GM12878 (cell line): ENCODE measurements around the gene SLC25A3. TPM values are rescaled to one million over a fixed set of nuclear protein-coding genes. Genes with fewer than 3 reads are reported as not detected.
A peak's percentile ranks its signal among the peaks of the same experiment; 100 is the strongest.

Source experiments
- ATAC-seq: fragments of 200-7000 bp; cut with Tn5 transposase; 3 replicates; pipeline ENCODE4 v1.9.1; 2020; ENCODE audit warnings: mild to moderate bottlenecking, moderate library complexity
- BruUV-seq: library from RNA; stranded (reverse); fragments of 400-500 nt; replicated peaks from 2 replicates; lab custom pipeline; 2021; lab: Mats Ljungman, UMichigan
- CTCF ChIA-PET: fragments of 300-600 bp; sonication (Branson Sonifier 250); formaldehyde crosslinking; extraction: SDS; loops from one replicate; lab custom pipeline; 2021; ENCODE audit warnings: inconsistent platforms; lab: Yijun Ruan, JAX
- POLR2A ChIA-PET: fragments of 350-600 bp; formaldehyde crosslinking; extraction: SDS; loops from one replicate; lab custom pipeline; 2021; ENCODE audit warnings: inconsistent platforms; lab: Charles Lee
- RAD21 ChIA-PET: fragments of 300-600 bp; sonication (Branson Sonifier 250); formaldehyde crosslinking; loops from one replicate; lab custom pipeline; 2023; ENCODE audit warnings: antibody characterized with exemption; ENCODE audit not compliant: unreplicated experiment; lab: Charles Lee
- SMC1A ChIA-PET: fragments of 300-600 bp; sonication (Branson Sonifier 250); formaldehyde crosslinking; loops from one replicate; lab custom pipeline; 2023; ENCODE audit not compliant: unreplicated experiment, uncharacterized antibody; lab: Charles Lee
- DNase-seq: peaks from one replicate; pipeline ENCODE4 v3.0.0-alpha.2; 2011; ENCODE audit warnings: low read depth, low spot score
- FAIRE-seq: peaks from 3 replicates; lab custom pipeline; 2011; peaks lifted over from hg19 to GRCh38; lab: Jason Lieb, UNC
- H2AFZ ChIP-seq: 2 replicates; pipeline ENCODE4 v1.6.0; 2011; ENCODE audit warnings: low read depth, low read length, control low read depth; ENCODE audit not compliant: control insufficient read depth
- H3K27ac ChIP-seq: 2 replicates; pipeline ENCODE4 v1.5.1; 2011; ENCODE audit warnings: control low read depth; ENCODE audit not compliant: control insufficient read depth, insufficient read depth
- H3K27me3 ChIP-seq, 2 experiments: replicated peaks in 1 of 2; 2 replicates each; pipeline versions ENCODE4 v1.6.0 to v1.6.1; 2011; ENCODE audit warnings: low read length in 1 of 2; ENCODE audit not compliant: control insufficient read depth in 2 of 2, insufficient read depth in 2 of 2
- H3K36me3 ChIP-seq, 2 experiments: 2 replicates each; pipeline ENCODE4 v1.5.1; 2011; ENCODE audit warnings: low read length in 1 of 2; ENCODE audit not compliant: control insufficient read depth in 2 of 2, insufficient read depth in 2 of 2
- H3K4me1 ChIP-seq: 2 replicates; pipeline ENCODE4 v1.6.1; 2011; ENCODE audit warnings: mild to moderate bottlenecking, low read length, moderate library complexity, mixed read lengths; ENCODE audit not compliant: control insufficient read depth, insufficient read depth
- H3K4me2 ChIP-seq: 2 replicates; pipeline ENCODE4 v1.6.0; 2011; ENCODE audit warnings: control low read depth; ENCODE audit not compliant: control insufficient read depth, insufficient read depth
- H3K4me3 ChIP-seq: fragments of 200-600 bp; sonication (generic); 2 replicates; pipeline ENCODE4 v1.5.1; 2016
- H3K79me2 ChIP-seq: 2 replicates; pipeline ENCODE4 v1.6.0; 2011; ENCODE audit warnings: low read length; ENCODE audit not compliant: control insufficient read depth, insufficient read depth
- H3K9ac ChIP-seq: 2 replicates; pipeline ENCODE4 v1.8.0; 2011; ENCODE audit warnings: low read length, control low read depth, mixed read lengths; ENCODE audit not compliant: control insufficient read depth, insufficient read depth
- H3K9me3 ChIP-seq: replicated peaks from 3 replicates; pipeline ENCODE4 v1.5.1; 2011; ENCODE audit warnings: mild to moderate bottlenecking, low read length; ENCODE audit not compliant: control insufficient read depth, insufficient read depth
- H4K20me1 ChIP-seq: 2 replicates; pipeline ENCODE4 v1.6.0; 2011; ENCODE audit not compliant: control insufficient read depth, insufficient read depth
- E2F4 ChIP-seq: IDR thresholded peaks from 2 replicates; pipeline ENCODE4 v1.6.1; 2012; ENCODE audit warnings: low read depth, low read length, improper control_type of control experiment
- HCFC1 ChIP-seq: fragments of 150-350 bp; IDR thresholded peaks from 2 replicates; pipeline ENCODE4 v1.6.1; 2014; ENCODE audit warnings: low read length
- HDAC2 ChIP-seq: fragments of 200-600 bp; sonication (generic); IDR thresholded peaks from 2 replicates; pipeline ENCODE4 v1.6.1; 2017
- HDAC6 ChIP-seq: fragments of 200-600 bp; sonication (generic); IDR thresholded peaks from one replicate; pipeline ENCODE4 v1.8.0; 2017; ENCODE audit warnings: antibody characterized with exemption; ENCODE audit not compliant: unreplicated experiment
- IKZF1 ChIP-seq: fragments of 450-650 bp; conservative IDR thresholded peaks from 2 replicates; pipeline ENCODE4 v1.6.1; 2017; ENCODE audit warnings: antibody characterized with exemption, mild to moderate bottlenecking
- IRF3 ChIP-seq: fragments of 450-650 bp; IDR thresholded peaks from 2 replicates; pipeline ENCODE4 v1.6.1; 2014; ENCODE audit warnings: mild to moderate bottlenecking
- IRF5 ChIP-seq: fragments of 450-650 bp; IDR thresholded peaks from 2 replicates; pipeline ENCODE4 v1.6.1; 2017; ENCODE audit warnings: borderline replicate concordance
- MYB ChIP-seq: fragments of 150-350 bp; IDR thresholded peaks from 2 replicates; pipeline ENCODE4 v1.6.1; 2014; ENCODE audit warnings: mild to moderate bottlenecking, low read depth, low read length, borderline replicate concordance
- PAX8 ChIP-seq: fragments of 450-650 bp; IDR thresholded peaks from 2 replicates; pipeline ENCODE4 v1.6.1; 2017; ENCODE audit warnings: mild to moderate bottlenecking, moderate library complexity
- PBX3 ChIP-seq: IDR thresholded peaks from 2 replicates; pipeline ENCODE4 v1.6.1; 2011; ENCODE audit warnings: mild to moderate bottlenecking, low read depth, low read length, moderate library complexity; ENCODE audit not compliant: insufficient replicate concordance
- SIX5 ChIP-seq: IDR thresholded peaks from 2 replicates; pipeline ENCODE4 v1.6.1; 2011; ENCODE audit warnings: mild to moderate bottlenecking, low read depth, low read length, moderate library complexity; ENCODE audit not compliant: severe bottlenecking
- SMARCA5 ChIP-seq: fragments of 450-650 bp; IDR thresholded peaks from 2 replicates; pipeline ENCODE4 v1.6.1; 2017; ENCODE audit warnings: mild to moderate bottlenecking
- YY1 ChIP-seq: IDR thresholded peaks from 2 replicates; pipeline ENCODE4 v1.6.1; 2011; ENCODE audit warnings: low read depth, mild to moderate bottlenecking, low read length
- ZBED1 ChIP-seq: IDR thresholded peaks from 2 replicates; pipeline ENCODE4 v1.6.1; 2016; ENCODE audit warnings: borderline replicate concordance
- WGBS: methylation state at CpG from one replicate; pipeline ENCODE4 v1.1.6; 2016; ENCODE audit warnings: low lambda C conversion rate; ENCODE audit not compliant: insufficient replicate concordance, insufficient coverage; ENCODE audit errors: missing lambda C conversion rate; 5-methylcytosine and 5-hydroxymethylcytosine counted together
- in situ Hi-C: fragments of 300-500 bp; cut with MboI; formaldehyde crosslinking; loops from 9 replicates; pipeline ENCODE4 v1.14.3; 2018; ENCODE audit warnings: mixed read lengths
- intact Hi-C: fragments of 100-400 bp; cut with micrococcal nuclease; formaldehyde crosslinking; loops from one replicate; pipeline ENCODE4 v1.14.2; 2022; ENCODE audit not compliant: unreplicated experiment
- polyA plus RNA-seq, 11 experiments: library from polyadenylated mRNA; depleted of rRNA in 4 of 11; unstranded in 6 of 11; stranded (reverse) in 5 of 11; fragments of >200 nt; fragmentation: Nextera tagmentation in 4 of 11; fragmentation: Illumina TruSeq in 1 of 11; extraction: Ambion mirVana in 4 of 11; extraction: Trizol in 1 of 11; gene quantifications; 1 replicate in 1 of 11; 2 replicates in 10 of 11; pipeline versions ENCODE4 v1.2.1 to v1.2.3, GENCODE V29; 2011 to 2016; ENCODE audit warnings: inconsistent platforms in 2 of 11, missing spikeins in 2 of 11, low read depth in 1 of 11
- total RNA-seq, 4 experiments: library from RNA; depleted of rRNA in 3 of 4; stranded (reverse); fragments of >200 nt in 3 of 4; fragmentation: Illumina TruSeq in 1 of 4; extraction: Trizol in 1 of 4; gene quantifications; 2 replicates each; pipeline versions ENCODE4 v1.2.1 to v1.2.3, GENCODE V29; 2013 to 2021
- TF ChIP-seq, protein P1 (sequence below): IDR thresholded peaks from 2 replicates; pipeline ENCODE4 v1.6.1; 2012; ENCODE audit warnings: low read depth, low read length, improper control_type of control experiment
- TF ChIP-seq, protein P2 (sequence below): fragments of 450-650 bp; formaldehyde crosslinking; IDR thresholded peaks from 2 replicates; pipeline ENCODE4 v1.4.0; 2022; ENCODE audit warnings: mild to moderate bottlenecking, moderate library complexity

SLC25A3 gene
- total and polyA plus RNA-seq, 10 of the 15 experiments (the other 5 are each of a cell fraction or from before 2014, with no cell fraction given), result 314 to 700 (median 589) TPM

- no peak overlapping the region for H3K4me3 ChIP-seq
- H3K4me2 ChIP-seq, result no peak overlapping the region
- H3K27ac ChIP-seq, result no peak overlapping the region
- H3K27me3 ChIP-seq, result no peaks in the 10 kb centered on the region
- no peak overlapping the region for H2AFZ ChIP-seq
- no peaks in the 10 kb centered on the region for H3K36me3 ChIP-seq
- ATAC-seq (peak; percentile 37), DNase-seq (no peak), FAIRE-seq (no peak)
- 4% methylated on average over 1 of the region's 1 CpG for WGBS
- H4K20me1 ChIP-seq, result no peaks in the 10 kb centered on the region
- CTCF ChIA-PET, result no interaction called here
- H3K79me2 ChIP-seq, result no peaks in the 10 kb centered on the region
- H3K9me3 ChIP-seq, result no peaks in the 10 kb centered on the region
- no TSS peak for BruUV-seq
- intact Hi-C loops (no loop called here), in situ Hi-C loops (no loop called here)
- RAD21 ChIA-PET, result no interaction called here
- H3K9ac ChIP-seq, result no peak overlapping the region
- POLR2A ChIA-PET, result interaction anchor here (0.7 to 1.4 kb wide), 2 partner anchors 19 to 888 kb away, joined by 3 to 5 read pairs; no protein-coding TSS in a partner anchor
- no peaks in the 10 kb centered on the region for H3K4me1 ChIP-seq
- SMC1A ChIA-PET, result interaction anchor here (1.0 to 10.1 kb wide), 2 partner anchors 8 to 77 kb away, joined by 3 to 107 read pairs; no protein-coding TSS in a partner anchor
- no peak for TF ChIP-seq MYB
- TF ChIP-seq PAX8, result no peak
- TF ChIP-seq, protein P1, sequence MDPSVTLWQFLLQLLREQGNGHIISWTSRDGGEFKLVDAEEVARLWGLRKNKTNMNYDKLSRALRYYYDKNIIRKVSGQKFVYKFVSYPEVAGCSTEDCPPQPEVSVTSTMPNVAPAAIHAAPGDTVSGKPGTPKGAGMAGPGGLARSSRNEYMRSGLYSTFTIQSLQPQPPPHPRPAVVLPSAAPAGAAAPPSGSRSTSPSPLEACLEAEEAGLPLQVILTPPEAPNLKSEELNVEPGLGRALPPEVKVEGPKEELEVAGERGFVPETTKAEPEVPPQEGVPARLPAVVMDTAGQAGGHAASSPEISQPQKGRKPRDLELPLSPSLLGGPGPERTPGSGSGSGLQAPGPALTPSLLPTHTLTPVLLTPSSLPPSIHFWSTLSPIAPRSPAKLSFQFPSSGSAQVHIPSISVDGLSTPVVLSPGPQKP, result no peak
- TF ChIP-seq PBX3, result no peak
- TF ChIP-seq SMARCA5, result no peak
- TF ChIP-seq IRF3, result no peak
- TF ChIP-seq, protein P2, sequence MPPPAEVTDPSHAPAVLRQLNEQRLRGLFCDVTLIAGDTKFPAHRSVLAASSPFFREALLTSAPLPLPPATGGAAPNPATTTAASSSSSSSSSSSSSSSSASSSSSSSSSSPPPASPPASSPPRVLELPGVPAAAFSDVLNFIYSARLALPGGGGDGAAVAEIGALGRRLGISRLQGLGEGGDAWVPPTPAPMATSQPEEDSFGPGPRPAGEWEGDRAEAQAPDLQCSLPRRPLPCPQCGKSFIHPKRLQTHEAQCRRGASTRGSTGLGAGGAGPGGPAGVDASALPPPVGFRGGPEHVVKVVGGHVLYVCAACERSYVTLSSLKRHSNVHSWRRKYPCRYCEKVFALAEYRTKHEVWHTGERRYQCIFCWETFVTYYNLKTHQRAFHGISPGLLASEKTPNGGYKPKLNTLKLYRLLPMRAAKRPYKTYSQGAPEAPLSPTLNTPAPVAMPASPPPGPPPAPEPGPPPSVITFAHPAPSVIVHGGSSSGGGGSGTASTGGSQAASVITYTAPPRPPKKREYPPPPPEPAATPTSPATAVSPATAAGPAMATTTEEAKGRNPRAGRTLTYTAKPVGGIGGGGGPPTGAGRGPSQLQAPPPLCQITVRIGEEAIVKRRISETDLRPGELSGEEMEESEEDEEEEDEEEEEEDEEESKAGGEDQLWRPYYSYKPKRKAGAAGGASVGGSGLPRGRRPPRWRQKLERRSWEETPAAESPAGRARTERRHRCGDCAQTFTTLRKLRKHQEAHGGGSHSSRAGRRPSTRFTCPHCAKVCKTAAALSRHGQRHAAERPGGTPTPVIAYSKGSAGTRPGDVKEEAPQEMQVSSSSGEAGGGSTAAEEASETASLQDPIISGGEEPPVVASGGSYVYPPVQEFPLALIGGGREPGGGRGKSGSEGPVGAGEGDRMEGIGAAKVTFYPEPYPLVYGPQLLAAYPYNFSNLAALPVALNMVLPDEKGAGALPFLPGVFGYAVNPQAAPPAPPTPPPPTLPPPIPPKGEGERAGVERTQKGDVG (CRISPR knock-in tag), result no peak
- no peak for TF ChIP-seq IKZF1
- TF ChIP-seq HCFC1, result no peak
- no peak for TF ChIP-seq ZBED1
- no peak for TF ChIP-seq HDAC2
- TF ChIP-seq YY1, result no peak
- TF ChIP-seq E2F4, result no peak
- TF ChIP-seq IRF5, result no peak
- no peak for TF ChIP-seq HDAC6
- no peak for TF ChIP-seq SIX5
These were observed 19.4 kb upstream of the SLC25A3 start for GRCh38 chr12:98574110-98574509.
